HG02938 (cell line): ENCODE data around the gene C3orf49.

Source experiments
- ATAC-seq: cut with Tn5 transposase; IDR thresholded peaks from one replicate; pipeline ENCODE4 v1.9.1; 2021; ENCODE audit warnings: mild to moderate bottlenecking, moderate library complexity; ENCODE audit not compliant: unreplicated experiment

Gene C3orf49

GRCh38 chr3:63878394-63879060 lies 59.4 kb downstream of the C3orf49 start:
- no peak for ATAC-seq

GRCh38 chr3:63880653-63881052 lies 61.6 kb downstream of the C3orf49 start:
- no peak for ATAC-seq

- ATAC-seq = no peak
Measured at GRCh38 chr3:63886858-63887257, 67.8 kb downstream of the C3orf49 start.

GRCh38 chr3:63891518-63891917 lies 72.4 kb downstream of the C3orf49 start:
- ATAC-seq = no peak

GRCh38 chr3:63892773-63893352 lies 73.8 kb downstream of the C3orf49 start:
- no peak for ATAC-seq

GRCh38 chr3:63895422-63896189 lies 76.5 kb downstream of the C3orf49 start:
- ATAC-seq = no peak

GRCh38 chr3:63896332-63897030 lies 77.4 kb downstream of the C3orf49 start:
- ATAC-seq = peak; percentile 92
